HEK293 (cell line): Measurements from ENCODE around the gene PRRT3.
A peak's percentile ranks its signal among the peaks of the same experiment; 100 is the strongest.

Experiments
- AEBP2 ChIP-seq: fragments of 450-650 bp; formaldehyde crosslinking; IDR thresholded peaks from 2 replicates; pipeline ENCODE4 v1.5.1; 2016; ENCODE audit warnings: missing biosample characterization, missing genetic modification characterization, borderline replicate concordance
- ATF2 ChIP-seq: fragments of 450-650 bp; formaldehyde crosslinking; IDR thresholded peaks from 2 replicates; pipeline ENCODE4 v1.5.1; 2016; ENCODE audit warnings: missing biosample characterization, missing genetic modification characterization, low read depth
- BCL6B ChIP-seq: fragments of 450-650 bp; formaldehyde crosslinking; IDR thresholded peaks from 2 replicates; pipeline ENCODE4 v1.5.1; 2017; ENCODE audit warnings: missing biosample characterization, missing genetic modification characterization
- EGR2 ChIP-seq: fragments of 450-650 bp; formaldehyde crosslinking; IDR thresholded peaks from 2 replicates; pipeline ENCODE4 v1.5.1; 2016; ENCODE audit warnings: low read depth, missing biosample characterization, missing genetic modification characterization
- HOXA7 ChIP-seq: sonication (generic); formaldehyde crosslinking; IDR thresholded peaks from 2 replicates; pipeline ENCODE4 v1.8.1; 2022; ENCODE audit warnings: missing genetic modification reagents, borderline replicate concordance
- HOXC10 ChIP-seq: sonication (generic); formaldehyde crosslinking; IDR thresholded peaks from 2 replicates; pipeline ENCODE4 v1.8.1; 2023; ENCODE audit warnings: mild to moderate bottlenecking, missing genetic modification reagents
- IKZF3 ChIP-seq: fragments of 450-650 bp; IDR thresholded peaks from 2 replicates; pipeline ENCODE4 v1.5.0; 2018; ENCODE audit warnings: missing biosample characterization, mild to moderate bottlenecking, missing genetic modification characterization, moderate library complexity
- PBX3 ChIP-seq: sonication (generic); formaldehyde crosslinking; IDR thresholded peaks from 2 replicates; pipeline ENCODE4 v1.8.1; 2022; ENCODE audit warnings: mild to moderate bottlenecking, moderate library complexity, missing genetic modification reagents
- YY1 ChIP-seq: fragments of 450-650 bp; formaldehyde crosslinking; IDR thresholded peaks from 2 replicates; pipeline ENCODE4 v1.5.1; 2018; ENCODE audit warnings: missing biosample characterization, missing genetic modification characterization
- ZBTB20 ChIP-seq: fragments of 450-650 bp; formaldehyde crosslinking; IDR thresholded peaks from 2 replicates; pipeline ENCODE4 v1.5.1; 2016; ENCODE audit warnings: missing biosample characterization, missing genetic modification characterization
- ZBTB21 ChIP-seq: fragments of 450-650 bp; formaldehyde crosslinking; IDR thresholded peaks from 2 replicates; pipeline ENCODE4 v1.5.1; 2017; ENCODE audit warnings: missing biosample characterization, missing genetic modification characterization
- ZBTB44 ChIP-seq: fragments of 450-650 bp; IDR thresholded peaks from 2 replicates; pipeline ENCODE4 v1.5.1; 2018; ENCODE audit warnings: missing biosample characterization, mild to moderate bottlenecking, missing genetic modification characterization
- ZFP37 ChIP-seq: fragments of 450-650 bp; formaldehyde crosslinking; IDR thresholded peaks from 2 replicates; pipeline ENCODE4 v1.5.1; 2016; ENCODE audit warnings: missing biosample characterization, missing genetic modification characterization
- ZNF114 ChIP-seq: fragments of 450-650 bp; formaldehyde crosslinking; IDR thresholded peaks from 2 replicates; pipeline ENCODE4 v1.5.0; 2017; ENCODE audit warnings: missing biosample characterization, missing genetic modification characterization
- ZNF132 ChIP-seq: fragments of 450-650 bp; formaldehyde crosslinking; IDR thresholded peaks from 2 replicates; pipeline ENCODE4 v1.5.1; 2017; ENCODE audit warnings: missing biosample characterization, missing genetic modification characterization, borderline replicate concordance
- ZNF175 ChIP-seq: fragments of 450-650 bp; formaldehyde crosslinking; IDR thresholded peaks from 2 replicates; pipeline ENCODE4 v1.5.1; 2016; ENCODE audit warnings: missing biosample characterization, missing genetic modification characterization
- ZNF2 ChIP-seq: fragments of 450-650 bp; formaldehyde crosslinking; IDR thresholded peaks from 2 replicates; pipeline ENCODE4 v1.5.1; 2016; ENCODE audit warnings: missing biosample characterization, missing genetic modification characterization
- ZNF24 ChIP-seq: fragments of 450-650 bp; formaldehyde crosslinking; IDR thresholded peaks from 2 replicates; pipeline ENCODE4 v1.5.1; 2016; ENCODE audit warnings: missing biosample characterization, missing genetic modification characterization
- ZNF335 ChIP-seq: fragments of 450-650 bp; formaldehyde crosslinking; conservative IDR thresholded peaks from 2 replicates; pipeline ENCODE4 v1.5.1; 2016; ENCODE audit warnings: missing biosample characterization, missing genetic modification characterization
- ZNF394 ChIP-seq: fragments of 450-650 bp; formaldehyde crosslinking; IDR thresholded peaks from 2 replicates; pipeline ENCODE4 v1.5.1; 2016; ENCODE audit warnings: missing biosample characterization, missing genetic modification characterization, mild to moderate bottlenecking, moderate library complexity, borderline replicate concordance
- ZNF513 ChIP-seq: fragments of 450-650 bp; IDR thresholded peaks from 2 replicates; pipeline ENCODE4 v1.5.1; 2018; ENCODE audit warnings: missing biosample characterization, missing genetic modification characterization
- ZNF530 ChIP-seq: fragments of 450-650 bp; formaldehyde crosslinking; IDR thresholded peaks from 2 replicates; pipeline ENCODE4 v1.5.1; 2016; ENCODE audit warnings: low read depth, missing biosample characterization, missing genetic modification characterization
- ZNF544 ChIP-seq: fragments of 450-650 bp; formaldehyde crosslinking; IDR thresholded peaks from 2 replicates; pipeline ENCODE4 v1.5.0; 2017; ENCODE audit warnings: missing biosample characterization, missing genetic modification characterization
- ZNF580 ChIP-seq: fragments of 450-650 bp; formaldehyde crosslinking; IDR thresholded peaks from 2 replicates; pipeline ENCODE4 v1.5.1; 2016; ENCODE audit warnings: missing biosample characterization, missing genetic modification characterization
- ZNF585B ChIP-seq: fragments of 450-650 bp; formaldehyde crosslinking; IDR thresholded peaks from 2 replicates; pipeline ENCODE4 v1.5.1; 2016; ENCODE audit warnings: missing biosample characterization, missing genetic modification characterization
- ZNF600 ChIP-seq: fragments of 450-650 bp; formaldehyde crosslinking; IDR thresholded peaks from 2 replicates; pipeline ENCODE4 v1.5.1; 2016; ENCODE audit warnings: missing biosample characterization, missing genetic modification characterization
- ZNF629 ChIP-seq: fragments of 450-650 bp; formaldehyde crosslinking; IDR thresholded peaks from 2 replicates; pipeline ENCODE4 v1.5.1; 2017; ENCODE audit warnings: missing biosample characterization, missing genetic modification characterization
- ZNF660 ChIP-seq: fragments of 450-650 bp; IDR thresholded peaks from 2 replicates; pipeline ENCODE4 v1.5.1; 2018; ENCODE audit warnings: missing biosample characterization, mild to moderate bottlenecking, missing genetic modification characterization
- ZNF692 ChIP-seq: fragments of 450-650 bp; formaldehyde crosslinking; IDR thresholded peaks from 2 replicates; pipeline ENCODE4 v1.5.1; 2016; ENCODE audit warnings: missing biosample characterization, missing genetic modification characterization
- ZNF768 ChIP-seq: fragments of 450-650 bp; formaldehyde crosslinking; IDR thresholded peaks from 2 replicates; pipeline ENCODE4 v1.5.1; 2018; ENCODE audit warnings: missing biosample characterization, mild to moderate bottlenecking, missing genetic modification characterization
- ZXDB ChIP-seq: fragments of 450-650 bp; formaldehyde crosslinking; IDR thresholded peaks from 2 replicates; pipeline ENCODE4 v1.5.1; 2016; ENCODE audit warnings: missing biosample characterization, missing genetic modification characterization

The PRRT3 gene

GRCh38 chr3:9955067-9955502 is 2.9 kb upstream of the PRRT3 start (continued):
- TF ChIP-seq BCL6B (no peak), ZNF114 (no peak), ZNF660 (tag by site-specific recombination) (no peak), ATF2 (tag by site-specific recombination) (no peak), ZNF600 (tag by site-specific recombination) (0 out of 2 replicates have a peak, but pooled peaks have one; percentile 36), ZBTB21 (no peak), ZNF768 (tag by site-specific recombination) (no peak), HOXC10 (CRISPR knock-in tag) (no peak), AEBP2 (tag by site-specific recombination) (no peak), EGR2 (tag by site-specific recombination) (no peak), ZNF544 (tag by site-specific recombination) (no peak), ZBTB44 (tag by site-specific recombination) (peak; percentile 83; the same call in 1 of the 2 replicates), ZNF335 (tag by site-specific recombination) (peak; percentile 59), HOXA7 (CRISPR knock-in tag) (no peak), ZNF585B (tag by site-specific recombination) (no peak), YY1 (no peak), ZNF175 (tag by site-specific recombination) (no peak), ZNF394 (tag by site-specific recombination) (peak; percentile 74; the same call in 1 of the 2 replicates), ZNF530 (tag by site-specific recombination) (no peak), ZNF24 (tag by site-specific recombination) (no peak; the same call in 1 of the 2 replicates), ZXDB (peak; percentile 33; the same call in 1 of the 2 replicates), PBX3 (CRISPR knock-in tag) (no peak), ZNF629 (tag by site-specific recombination) (0 out of 2 replicates have a peak, but pooled peaks have one; percentile 12), ZNF580 (tag by site-specific recombination) (no peak), ZNF692 (tag by site-specific recombination) (0 out of 2 replicates have a peak, but pooled peaks have one; percentile 14), IKZF3 (tag by site-specific recombination) (no peak), ZNF2 (tag by site-specific recombination) (no peak), ZNF513 (tag by site-specific recombination) (no peak), ZFP37 (tag by site-specific recombination) (no peak), ZNF132 (tag by site-specific recombination) (no peak), ZBTB20 (tag by site-specific recombination) (peak; percentile 74; the same call in 1 of the 2 replicates)
